HG03457 (cell line): Measurements from ENCODE around the gene MAP2K1.
"Not testable (repeated sequence)": the region's sequence is repeated elsewhere in the genome, so short reads cannot be mapped to it uniquely, and the experiment has no call there.

Experiments used
- ATAC-seq: cut with Tn5 transposase; IDR thresholded peaks from one replicate; pipeline ENCODE4 v1.9.1; 2021; ENCODE audit warnings: moderate number of reproducible peaks; ENCODE audit not compliant: unreplicated experiment

The MAP2K1 gene

DNA sequence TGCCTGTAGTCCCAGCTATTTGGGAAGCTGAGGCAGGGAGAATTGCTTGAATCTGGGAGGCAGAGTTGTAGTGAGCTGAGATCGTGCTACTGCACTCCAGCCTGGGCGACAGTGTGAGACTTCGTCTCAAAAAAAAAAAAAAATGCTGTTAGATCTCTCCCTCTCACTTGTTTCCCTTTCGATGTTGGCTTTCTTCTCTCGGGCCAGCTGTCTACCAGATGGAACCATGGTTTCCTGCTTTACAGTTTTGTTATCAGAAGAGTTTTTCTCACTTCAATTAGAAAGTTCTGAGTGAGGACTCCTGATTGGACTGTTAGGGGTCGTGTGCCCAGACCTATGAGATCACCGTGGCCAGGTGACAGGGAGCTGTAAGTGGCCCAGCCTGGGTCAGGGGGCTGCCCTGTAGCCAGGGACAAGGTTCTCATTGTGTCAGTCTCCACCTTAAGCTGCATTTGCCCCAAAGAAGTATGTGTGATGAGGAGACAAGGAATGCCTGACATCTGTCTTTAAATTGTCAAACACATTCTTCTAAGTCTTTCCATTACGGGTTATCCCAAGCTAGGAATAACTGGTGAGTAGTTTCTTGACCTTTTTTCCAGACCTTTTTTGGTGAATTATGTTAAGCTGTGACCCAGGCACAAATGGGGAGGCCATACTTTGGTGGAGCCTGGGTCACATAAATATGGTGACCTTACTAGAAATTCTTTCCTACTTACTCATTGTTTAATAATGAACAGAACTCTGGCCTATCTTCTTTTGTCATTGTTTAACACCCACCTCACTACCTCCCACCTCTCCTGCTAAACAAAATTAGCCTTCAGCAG lies 85.7 kb downstream of the MAP2K1 start:
- peak; percentile 71 for ATAC-seq

DNA sequence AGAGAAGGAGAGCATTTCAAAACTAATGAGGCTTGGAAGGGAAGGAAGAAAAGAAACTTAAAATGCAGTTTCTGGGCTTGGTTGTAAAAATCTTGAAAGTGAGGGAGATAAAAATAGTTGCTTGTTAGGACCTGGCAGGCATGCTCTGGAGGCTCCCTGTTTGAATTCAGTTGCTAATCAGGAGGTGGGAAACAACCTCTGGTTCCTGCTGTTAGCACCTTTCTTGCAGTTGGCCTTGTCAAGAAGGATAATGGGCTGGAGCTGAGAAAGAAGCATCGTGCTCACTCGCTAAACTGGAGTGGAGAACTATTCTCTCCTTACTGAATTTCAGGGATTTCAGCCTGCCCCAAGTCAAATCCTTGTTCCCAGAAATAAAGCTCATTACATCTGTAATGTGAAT lies 87.4 kb downstream of the MAP2K1 start:
- ATAC-seq = no peak

DNA sequence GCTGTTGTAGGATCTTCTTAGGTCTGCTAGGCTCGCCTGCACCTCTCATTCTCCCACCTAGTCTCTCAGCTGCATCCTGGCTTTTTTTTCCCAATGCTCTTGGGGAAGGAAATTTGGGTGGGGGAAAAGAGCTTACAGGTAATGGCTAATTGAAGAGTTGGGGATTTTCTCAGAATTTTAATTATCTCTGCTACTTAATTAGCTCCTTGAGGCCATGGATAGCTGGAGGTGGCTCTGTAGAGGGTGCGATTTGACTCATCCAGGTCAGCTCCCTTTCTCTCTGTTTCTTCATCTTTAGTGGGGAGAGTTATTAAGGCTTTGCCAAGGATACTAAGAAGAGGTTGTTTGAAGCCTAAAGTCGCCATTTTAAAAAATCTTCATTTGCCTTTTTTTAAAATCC lies 88.3 kb downstream of the MAP2K1 start:
- no peak for ATAC-seq

DNA sequence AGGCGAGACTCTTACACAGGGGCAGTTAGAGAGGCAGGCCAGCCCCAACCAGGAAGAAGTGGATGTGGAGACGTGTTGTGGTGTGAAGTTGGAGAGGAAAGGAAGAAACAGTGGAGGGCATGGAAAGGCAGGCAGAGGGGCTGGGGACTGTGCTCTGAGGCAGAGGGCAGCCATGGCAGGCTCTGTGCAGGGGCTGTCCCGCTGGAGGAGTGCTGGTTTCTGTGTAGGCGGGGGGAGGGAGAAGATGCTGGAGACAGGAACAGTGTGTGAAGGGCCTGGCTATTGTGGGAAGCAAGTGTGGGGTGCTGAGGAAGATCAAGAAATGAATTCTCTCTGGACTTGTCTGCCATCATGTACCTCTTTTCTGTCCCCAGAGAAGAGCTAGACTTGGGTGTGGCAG lies 89.8 kb downstream of the MAP2K1 start:
- no peak for ATAC-seq

DNA sequence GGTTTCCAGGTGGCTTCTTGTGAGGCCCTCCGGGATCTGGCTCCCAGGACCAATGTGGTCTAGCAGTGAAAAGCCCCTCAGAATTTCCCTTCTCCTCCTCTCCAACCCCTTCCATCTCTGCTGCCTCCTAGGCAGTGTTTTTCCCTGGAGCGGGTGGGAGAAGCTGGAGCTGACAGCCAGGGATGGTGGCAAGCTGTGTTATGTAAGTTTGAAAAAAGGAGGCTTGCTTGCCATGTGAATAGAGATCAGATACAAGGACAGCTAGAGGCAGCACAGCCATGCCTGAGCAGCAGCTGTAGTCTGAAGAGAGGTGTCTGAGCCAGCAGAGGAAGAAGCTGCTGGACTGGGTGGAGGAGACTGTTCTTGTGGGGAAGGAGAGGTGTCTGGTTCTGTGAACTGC lies 90.3 kb downstream of the MAP2K1 start:
- ATAC-seq = no peak

DNA sequence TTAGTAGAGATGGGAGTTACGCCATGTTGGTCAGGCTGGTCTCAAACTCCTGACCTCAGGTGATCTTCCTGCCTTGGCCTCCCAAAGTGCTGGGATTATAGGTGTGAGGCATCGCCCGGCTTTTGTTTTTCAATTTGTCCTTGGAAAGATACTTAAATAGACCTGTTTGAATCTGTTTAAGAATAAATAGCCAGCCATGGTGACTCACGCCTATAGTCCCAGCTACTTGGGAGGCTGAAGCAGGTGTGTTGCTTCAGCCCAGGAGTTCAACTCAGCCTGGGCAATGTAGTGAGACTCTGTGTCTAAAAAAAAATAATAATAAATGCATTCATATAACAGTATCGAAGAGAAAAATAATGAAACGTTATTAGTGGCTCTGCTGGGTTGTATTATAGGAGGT lies 93.6 kb downstream of the MAP2K1 start:
- no peak for ATAC-seq

DNA sequence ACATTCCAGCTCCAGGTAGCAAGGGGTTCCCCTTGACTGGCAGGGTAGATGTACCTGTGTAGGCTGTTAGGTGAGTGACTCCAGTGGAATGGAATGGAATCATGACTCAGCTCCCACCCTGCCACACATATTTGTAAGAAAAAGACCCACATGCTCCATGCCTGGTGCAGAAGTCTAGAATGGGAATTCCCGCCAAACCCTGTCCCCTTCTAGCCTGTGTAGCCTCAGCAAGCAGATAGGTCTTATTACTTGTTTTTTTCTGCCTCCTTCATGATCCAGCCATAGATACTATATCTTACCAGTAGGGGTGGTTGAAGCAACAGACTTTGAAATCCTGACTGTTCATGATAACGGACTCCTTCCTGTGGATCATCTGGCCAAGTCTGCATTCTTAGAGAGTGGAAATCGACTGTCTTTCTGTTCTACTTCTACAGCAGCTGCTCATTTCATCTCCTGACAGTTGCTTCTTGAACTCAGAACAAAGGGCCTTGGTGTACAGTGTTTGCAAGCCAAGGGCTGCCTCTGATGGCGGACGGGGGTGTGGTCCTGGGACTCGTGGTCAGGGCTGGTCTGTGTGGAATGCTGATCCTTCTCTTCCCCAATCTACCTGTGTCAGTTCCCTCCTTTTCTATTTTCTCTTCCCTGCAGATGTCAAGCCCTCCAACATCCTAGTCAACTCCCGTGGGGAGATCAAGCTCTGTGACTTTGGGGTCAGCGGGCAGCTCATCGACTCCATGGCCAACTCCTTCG lies 94.6 kb downstream of the MAP2K1 start:
- no peak for ATAC-seq

DNA sequence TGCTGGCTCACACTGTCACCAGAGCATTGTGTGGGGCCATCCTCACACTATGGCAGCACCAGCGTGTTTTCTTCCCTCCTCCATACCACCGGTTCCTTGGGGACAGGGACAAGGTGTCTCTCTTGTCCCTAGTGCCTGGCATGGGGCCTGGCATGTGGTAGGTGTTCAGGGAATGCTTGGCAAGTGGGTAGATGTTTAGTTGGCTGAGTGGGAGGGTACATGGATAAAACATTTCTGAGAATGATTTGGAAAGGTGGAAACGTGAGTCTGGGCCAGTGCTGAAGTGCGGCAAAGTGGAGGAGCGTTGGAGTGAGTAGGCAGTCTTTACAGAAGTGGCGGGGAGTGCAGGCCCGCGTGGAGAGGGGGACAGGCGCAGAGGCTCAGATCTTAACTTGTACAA lies 95.8 kb downstream of the MAP2K1 start:
- no peak for ATAC-seq

DNA sequence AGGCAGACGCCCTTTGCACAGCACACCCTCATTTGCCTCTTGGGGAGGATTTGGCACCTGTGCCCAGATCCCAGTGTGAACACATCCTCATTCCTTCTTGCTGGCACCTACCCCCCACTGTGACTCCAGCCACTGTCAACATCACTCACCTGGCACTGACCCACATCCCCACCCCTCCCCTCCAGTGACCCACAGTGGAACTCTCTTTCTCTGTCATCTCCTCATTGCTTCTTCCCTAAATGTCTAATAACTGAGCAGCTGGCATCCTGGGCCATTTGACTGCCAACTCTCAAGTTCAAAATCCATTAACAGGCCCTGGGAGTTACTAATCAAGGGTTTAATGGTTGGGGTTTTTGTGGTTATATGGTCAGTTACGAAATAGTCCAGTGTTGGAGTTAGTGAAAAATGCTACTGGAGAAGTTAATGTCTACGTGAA lies 96.4 kb downstream of the MAP2K1 start:
- no peak for ATAC-seq

DNA sequence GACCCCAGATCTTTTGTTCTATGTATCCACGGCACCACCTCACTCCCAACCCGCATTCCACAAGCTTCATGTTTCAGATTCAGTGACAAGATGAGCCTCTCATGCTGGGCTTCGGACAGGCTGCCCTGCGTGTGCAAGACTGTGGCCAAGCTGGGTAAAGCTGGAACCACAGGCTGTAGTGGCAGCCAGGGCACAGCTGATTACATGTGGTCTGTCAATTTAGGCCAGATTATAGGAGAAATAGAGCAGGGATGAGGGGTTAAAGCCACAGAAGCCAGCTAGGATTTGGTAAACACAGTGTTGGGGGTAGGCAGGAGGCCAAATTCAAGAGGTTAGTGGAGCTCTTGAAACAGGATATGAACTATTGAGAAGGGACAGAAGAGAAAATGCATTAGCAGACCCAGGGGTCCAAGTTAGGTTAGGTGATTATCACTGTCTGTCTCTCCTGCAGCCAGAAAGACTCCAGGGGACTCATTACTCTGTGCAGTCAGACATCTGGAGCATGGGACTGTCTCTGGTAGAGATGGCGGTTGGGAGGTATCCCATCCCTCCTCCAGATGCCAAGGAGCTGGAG lies 97.9 kb downstream of the MAP2K1 start:
- no peak for ATAC-seq

DNA sequence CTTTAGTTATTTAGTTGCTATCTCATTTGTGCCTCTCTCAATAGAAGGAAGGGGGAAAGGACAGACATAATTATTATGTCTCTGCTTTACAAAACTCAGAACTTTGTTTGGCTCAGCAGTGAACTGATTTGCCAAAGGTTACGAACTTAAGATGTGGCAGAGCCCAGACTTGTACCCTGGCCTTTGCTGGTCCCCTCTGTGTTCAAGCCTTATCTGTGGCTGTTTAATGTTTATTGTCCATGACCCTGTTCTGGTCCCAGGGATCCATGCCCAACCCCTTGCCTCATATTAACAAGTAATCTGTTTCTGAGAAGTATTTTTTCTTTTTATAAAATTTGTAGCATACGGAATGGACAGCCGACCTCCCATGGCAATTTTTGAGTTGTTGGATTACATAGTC lies 100.2 kb downstream of the MAP2K1 start:
- no peak for ATAC-seq

DNA sequence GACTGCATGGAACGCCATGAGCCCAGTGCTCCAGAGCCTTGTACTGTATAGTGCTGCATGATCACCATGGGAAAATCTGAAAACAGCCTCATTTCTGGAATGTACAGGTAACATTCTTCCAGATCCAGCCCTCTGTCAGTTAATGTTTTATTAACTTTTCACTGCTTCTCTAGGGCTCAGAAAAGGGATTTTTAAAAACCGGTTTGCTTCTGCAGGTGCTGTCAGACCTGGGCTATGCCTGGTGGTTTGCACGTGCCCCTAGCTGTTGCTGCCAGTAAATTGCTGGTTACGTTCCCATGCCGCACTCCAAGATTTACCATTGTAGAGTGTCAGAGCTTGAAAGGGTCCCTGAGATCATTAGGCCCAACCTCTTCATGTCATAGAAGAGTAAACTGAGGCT lies 101.8 kb downstream of the MAP2K1 start:
- no peak for ATAC-seq

DNA sequence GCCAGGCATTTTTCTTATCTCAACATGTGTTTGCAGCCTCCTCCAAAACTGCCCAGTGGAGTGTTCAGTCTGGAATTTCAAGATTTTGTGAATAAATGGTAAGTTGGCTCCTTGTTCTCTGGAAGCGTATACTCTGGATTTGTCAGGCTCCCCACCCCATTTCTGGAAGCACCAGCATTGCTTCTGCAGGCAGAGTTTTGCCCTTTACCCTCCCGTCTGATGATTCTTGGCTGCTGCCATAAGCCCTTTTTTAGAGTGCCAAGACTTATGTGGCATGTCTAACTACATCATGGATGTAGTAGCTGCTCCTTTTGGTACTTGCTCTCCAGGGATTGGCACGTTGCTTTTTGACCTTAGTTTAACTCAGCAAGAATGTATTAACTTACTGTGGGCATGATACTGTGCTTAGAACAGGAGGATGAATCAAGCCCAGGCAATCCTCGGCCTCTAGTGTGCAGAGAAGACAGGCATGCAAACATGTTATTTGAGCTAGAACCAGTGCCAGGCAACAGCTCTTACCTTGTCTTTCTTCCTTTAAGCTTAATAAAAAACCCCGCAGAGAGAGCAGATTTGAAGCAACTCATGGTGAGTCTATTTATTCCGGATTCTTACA lies 102.6 kb downstream of the MAP2K1 start:
- no peak for ATAC-seq

DNA sequence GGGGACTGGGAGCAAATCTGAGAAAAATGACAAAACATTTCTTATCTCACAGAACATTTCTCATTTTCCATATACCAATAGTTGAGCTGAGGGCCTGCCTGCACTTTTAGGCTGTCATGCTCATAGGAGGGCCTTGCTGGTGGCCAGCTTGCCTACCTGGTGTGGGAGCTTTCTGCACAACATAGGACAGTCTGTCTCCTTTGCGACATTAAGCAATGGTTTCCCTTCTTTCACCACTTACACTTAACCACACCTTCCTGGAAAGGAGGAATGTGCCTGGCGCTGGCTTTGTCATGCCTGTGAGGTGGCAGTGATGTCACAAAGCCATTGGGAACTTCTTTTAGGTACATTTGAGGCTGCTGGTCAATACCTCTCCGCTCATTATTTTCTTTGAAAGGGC lies 105.1 kb downstream of the MAP2K1 start:
- ATAC-seq = no peak

DNA sequence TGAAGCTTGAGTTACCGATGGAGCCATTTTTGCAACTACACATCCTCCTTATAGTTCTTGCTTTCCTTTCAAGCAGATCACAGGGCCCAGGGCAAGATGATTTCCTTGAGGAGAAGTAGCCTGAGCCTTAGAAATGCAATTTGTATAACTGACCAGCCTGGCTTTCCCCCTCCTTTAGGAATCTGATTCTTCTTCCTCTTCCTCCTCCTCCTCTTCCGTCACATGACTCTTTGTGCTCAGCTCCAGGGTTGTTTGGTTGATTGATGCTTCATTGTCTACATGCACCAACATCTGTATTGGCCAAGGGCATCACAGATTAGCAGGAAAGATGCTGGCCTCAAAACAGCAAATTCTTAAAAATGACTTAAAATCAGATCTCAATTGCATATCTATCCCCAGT lies 107.5 kb downstream of the MAP2K1 start:
- ATAC-seq = no peak

DNA sequence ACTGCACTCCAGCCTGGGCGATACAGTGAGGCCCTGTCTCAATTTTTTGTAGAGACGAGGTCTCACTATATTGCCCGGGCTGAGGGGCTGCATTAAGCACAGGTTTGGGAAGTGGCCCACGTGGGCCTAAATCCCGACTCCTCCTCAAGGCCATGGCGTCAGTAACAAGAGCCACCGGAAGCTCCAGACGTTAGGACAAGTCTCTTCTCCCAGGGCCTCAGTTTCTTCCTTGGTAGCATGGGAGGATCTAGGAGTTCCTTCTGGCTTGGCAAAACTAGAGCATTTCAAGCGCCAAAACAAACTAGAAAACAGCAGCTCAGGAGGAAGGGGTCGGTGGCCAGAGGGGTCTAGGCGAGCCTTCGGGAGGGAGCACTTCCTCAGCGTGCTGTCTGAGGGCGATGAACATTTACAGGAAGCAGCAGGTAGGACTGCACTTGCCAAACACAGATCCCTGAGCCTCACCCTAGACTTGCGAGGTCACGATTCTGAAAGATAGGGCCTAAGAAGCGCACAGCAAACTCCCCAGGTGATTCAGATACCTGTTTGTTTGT lies 110.3 kb downstream of the MAP2K1 start:
- no peak for ATAC-seq

DNA sequence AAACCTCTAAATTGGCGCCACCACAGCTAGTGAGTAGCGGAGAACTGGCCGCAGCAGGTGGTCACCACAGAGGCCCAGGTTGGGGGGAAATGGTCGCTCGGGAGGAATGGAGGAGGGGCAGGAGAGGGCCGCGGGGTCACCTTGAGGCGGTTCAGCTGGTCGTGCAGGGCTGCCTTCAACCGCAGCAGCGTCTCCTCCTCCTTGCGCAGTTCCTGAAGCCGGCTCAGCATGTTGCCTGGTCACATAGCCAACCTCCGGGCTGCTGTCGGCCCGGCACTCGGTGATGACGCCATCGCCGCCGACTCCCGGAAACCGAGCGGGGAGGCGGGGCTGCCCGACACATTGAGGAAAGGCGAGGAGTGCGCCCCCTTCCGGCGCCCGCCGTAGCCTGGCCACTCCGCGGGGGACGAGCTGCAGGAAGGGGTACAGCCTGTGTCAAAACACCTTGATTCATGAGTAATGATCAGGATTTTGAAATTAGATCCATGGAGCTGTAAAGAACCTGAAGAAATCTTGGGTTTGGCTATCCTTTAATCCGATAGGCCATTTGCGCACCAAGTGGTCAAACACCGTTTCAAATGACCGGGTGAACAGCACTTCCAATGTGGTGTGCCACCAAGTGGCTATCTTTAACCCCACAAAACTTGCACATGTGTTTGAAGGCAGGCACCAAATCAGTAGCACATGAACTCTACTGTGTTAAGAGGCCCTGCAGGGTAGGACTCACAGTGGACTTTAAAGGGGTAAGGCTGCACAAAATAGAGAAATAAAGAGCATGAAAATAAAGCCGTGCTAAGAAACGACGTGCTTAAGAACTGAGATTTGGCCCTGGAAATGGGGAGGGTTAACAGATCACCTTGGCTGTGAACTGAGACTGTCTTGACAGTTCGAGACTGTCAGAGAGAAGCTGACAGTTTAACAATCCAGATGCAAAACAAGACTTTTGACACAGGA lies 111.1 kb downstream of the MAP2K1 start, which contains the start of gene SNAPC5:
Gene SNAPC5, minus strand, starts transcription at position 261 of the 954 bp plus-strand sequence. Its CDS starts 31 bp downstream, at position 230.
- peak; percentile 48 for ATAC-seq

DNA sequence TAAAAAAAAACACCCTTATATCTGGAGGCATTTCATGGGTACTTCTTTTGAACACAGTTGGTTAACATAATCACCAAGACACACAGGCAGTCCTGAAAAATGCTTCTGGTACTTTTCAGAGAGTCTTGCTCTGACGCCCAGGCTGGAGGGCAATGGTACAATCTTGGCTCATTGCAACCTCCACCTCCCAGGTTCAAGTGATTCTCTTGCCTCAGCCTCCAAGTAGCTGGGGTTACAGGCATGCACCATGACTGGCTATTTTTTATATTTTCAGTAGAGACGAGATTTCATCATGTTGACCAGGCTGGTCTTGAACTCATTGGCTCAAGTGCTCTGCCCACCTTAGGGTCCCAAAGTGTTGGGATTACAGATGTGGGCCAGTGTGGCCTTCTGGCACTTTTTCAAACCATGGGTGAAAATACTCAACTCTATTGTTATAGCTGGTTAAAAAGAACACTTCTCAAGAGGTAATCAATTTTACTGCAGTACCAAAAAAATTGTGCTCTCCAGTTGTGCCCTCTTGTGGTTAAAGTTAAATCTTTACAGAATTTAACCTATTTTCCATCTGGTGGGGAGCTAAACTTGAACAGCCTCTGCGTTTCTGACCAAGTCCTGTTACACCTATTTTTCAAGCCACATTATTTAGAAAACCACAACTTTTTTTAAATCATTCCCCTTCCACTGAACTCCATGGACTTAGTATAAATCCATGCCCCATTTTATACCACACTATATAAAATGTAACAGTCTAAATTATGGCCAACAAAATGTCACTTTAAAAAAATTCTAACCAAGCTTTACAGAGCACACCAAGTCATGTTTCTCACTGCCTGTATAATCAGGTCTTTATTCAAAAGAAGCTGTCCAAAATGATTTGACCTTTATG lies 112.0 kb downstream of the MAP2K1 start:
- ATAC-seq = no peak

DNA sequence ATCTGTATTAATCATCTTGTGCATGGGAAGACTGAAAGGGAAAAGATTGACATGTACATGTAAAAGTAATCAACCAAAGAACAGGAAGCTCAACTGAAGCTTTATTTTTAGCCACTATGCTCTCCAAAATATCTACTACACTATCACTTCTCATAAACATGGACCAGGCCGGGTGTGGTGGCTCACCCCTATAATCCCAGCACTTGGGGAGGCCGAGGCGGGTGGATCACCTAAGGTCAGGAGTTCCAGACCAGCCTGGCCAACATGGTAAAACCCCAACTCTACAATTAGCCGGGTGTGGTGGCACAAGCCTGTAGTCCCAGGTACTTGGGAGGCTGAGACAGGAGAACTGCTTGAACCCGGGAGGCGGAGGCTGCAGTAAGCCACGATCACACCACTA lies 113.6 kb downstream of the MAP2K1 start:
- ATAC-seq = not testable (repeated sequence)
